IPS-18c (cell line): ENCODE results near the gene SHISA7.
"Not testable (repeated sequence)": the region's sequence is repeated elsewhere in the genome, so short reads cannot be mapped to it uniquely, and the experiment has no call there.

ENCODE experiments used
- H3K4me3 ChIP-seq: 2 replicates; pipeline ENCODE4 v1.7.0; 2013; ENCODE audit warnings: low read depth, mild to moderate bottlenecking, low read length, moderate library complexity; ENCODE audit not compliant: insufficient read depth
- H3K9me3 ChIP-seq: one replicate; pipeline ENCODE4 v1.6.1; 2013; ENCODE audit warnings: mild to moderate bottlenecking, low read length, moderate library complexity; ENCODE audit not compliant: control insufficient read depth, insufficient read depth

SHISA7 gene

DNA sequence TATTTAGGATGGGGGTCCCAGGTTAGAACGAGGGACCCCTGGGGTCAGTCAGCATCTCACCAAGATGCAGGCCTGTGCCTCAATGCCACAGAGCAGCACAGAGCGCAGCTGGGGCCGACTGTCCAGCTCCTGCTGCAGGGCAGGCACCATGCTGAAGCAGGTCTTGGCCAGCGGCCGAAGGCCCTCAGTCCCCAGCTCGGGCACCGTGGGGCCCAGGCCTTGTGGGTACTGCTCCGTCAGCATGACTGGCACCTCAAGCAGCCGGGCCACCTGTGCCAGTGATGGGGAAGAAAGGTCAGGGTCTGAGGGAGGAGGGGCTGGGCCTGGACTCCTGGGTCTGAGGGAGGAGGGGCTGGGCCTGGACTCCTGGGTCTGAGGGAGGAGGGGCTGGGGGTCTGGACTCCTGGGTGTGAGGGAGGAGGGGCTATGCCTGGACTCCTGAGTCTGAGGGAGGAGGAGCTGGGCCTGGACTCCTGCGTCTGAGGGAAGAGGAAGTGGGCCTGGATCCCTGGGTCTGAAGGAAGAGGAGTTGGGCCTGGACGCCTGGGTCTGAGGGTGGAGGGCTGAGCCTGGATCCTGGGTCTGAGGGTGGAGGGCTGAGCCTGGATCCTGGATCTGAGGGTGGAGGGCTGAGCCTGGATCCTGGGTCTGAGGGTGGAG lies 12.6 kb upstream of the SHISA7 start:
- no peak overlapping the region for H3K4me3 ChIP-seq
- H3K9me3 ChIP-seq, result no peaks in the 10 kb centered on the region

DNA sequence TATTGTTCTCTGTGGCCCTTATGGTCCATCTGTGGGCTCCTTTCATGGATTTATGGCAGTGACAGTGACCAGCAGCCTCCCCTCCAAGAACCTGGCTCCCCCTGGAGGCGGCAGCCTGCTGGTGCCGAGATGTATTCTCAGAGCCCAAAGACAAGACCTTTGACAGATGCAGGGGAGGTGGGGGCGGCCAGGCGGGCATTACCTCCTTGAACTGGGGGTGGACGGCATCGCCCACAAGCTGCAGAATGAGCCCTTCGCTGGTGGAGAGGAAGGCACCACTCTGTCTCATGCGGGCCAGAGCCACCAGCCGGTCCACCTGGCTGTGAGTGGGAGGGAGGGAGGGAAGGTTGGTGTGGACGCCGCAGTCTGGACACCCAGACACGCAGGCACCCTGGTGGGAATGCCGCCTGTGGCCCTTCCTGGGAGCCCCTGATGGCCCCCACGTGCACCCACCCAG lies 11.7 kb upstream of the SHISA7 start:
- no peaks in the 10 kb centered on the region for H3K9me3 ChIP-seq

DNA sequence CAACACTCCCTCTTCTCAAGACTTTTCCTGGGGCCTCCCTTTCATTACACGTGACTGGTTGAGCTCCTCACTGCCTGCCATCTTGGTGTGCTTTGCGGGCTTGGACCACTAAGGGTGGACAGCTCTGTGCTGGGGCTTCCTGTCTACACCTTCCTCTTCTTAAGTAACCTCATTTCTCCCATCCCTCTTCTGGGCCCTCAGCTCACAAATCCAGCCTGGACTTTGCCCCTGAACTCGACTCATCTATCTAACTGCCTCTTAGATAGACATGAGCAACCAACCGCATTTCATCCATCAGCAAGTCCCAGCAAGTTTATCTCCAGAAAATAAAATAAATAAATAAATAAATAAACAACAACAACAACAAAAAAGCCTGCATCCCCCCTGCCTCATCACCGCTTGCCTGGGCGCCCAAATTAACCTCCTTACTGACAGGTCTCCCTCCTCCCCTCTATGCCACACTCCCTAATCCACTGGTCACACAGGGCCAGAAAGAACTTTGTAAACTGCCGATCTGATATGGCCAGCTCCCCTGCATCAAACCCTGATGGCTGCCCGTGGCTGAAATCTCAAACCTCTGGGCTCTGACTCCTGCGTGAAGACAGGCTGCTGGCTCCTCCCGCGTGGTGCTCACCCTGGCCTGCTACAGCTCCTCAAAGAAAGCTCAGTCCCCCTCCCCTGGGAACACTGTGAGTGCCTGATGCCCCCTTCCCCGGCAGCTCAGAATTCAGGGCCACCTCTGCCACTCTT lies 10.6 kb upstream of the SHISA7 start:
- Histone ChIP-seq H3K4me3 (no peak overlapping the region), H3K9me3 (no peaks in the 10 kb centered on the region)

More for the DNA sequence above, 11.7 kb upstream of the SHISA7 start:
- no peak overlapping the region for H3K4me3 ChIP-seq

DNA sequence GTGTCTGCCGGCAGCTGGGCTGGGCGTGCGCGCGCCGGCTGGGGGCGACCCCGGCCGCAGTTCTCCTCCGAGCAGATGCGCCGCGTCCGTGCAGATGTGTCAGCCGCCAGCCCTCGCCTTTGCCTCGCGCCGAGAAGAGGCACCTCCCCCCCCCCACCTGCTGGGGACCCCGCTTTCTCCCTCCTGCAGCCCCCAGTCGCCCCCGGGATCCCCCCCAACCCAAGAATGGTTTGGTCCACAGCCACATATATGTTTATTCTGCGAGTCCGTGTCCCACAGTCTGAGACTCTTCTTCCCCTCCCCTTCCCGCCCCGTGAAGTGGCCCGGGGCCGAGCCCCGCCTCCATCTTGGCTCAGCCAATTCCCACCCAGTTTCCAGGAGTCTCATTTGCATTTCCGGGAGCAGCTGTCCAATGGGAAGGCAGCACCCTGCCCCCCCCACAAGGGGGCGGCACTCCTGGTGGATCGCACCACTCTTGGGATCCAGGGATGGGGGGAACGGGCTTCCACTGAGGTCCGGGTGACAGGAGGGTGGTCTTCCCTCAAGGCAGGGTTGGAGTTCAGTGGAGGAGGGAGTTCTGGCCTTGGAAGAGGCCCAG lies 9.7 kb upstream of the SHISA7 start:
- peak overlapping the region; percentile 34; the same call in 1 of the 2 replicates for H3K4me3 ChIP-seq
- H3K9me3 ChIP-seq, result no peaks in the 10 kb centered on the region

DNA sequence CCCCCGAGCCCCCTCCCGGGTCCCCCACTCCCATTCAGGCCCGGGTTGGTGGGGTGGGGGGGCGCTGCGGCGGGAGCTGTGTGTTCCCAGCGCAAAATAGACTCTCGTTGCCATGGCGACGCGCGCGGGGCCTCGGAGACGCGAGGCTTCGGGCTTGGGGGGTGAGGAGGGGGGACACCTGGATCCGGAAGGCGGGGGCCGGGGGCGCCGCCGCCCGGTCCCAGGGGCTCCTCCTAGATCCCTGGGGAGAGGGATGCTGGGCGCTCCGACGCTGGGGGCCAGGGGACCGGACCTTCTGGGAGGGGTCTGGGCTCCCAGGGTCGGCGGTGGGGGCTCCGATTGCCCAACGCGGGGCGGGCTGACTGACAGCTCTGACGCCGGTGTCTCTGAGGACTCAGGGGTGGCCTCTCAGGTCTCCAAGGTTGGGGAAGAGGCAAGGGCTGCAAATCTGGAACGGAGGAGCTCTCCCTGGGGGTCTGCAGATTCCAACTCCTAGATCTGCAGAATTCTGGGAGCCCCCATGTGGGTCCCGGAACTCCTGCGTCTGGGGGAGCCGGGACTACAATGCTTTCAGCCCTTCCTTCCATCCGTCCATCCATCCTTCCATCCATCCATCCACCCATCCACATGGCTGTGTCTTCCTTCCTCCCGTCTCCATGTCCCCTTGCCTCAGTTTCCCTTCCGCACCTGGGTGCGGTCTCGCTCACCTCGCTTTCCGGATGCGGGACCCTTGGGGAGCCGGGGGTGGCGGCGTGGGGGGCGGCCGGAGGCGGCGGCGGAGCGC lies 9.1 kb upstream of the SHISA7 start:
- no peaks in the 10 kb centered on the region for H3K9me3 ChIP-seq
- peak overlapping the region; percentile 34 for H3K4me3 ChIP-seq

DNA sequence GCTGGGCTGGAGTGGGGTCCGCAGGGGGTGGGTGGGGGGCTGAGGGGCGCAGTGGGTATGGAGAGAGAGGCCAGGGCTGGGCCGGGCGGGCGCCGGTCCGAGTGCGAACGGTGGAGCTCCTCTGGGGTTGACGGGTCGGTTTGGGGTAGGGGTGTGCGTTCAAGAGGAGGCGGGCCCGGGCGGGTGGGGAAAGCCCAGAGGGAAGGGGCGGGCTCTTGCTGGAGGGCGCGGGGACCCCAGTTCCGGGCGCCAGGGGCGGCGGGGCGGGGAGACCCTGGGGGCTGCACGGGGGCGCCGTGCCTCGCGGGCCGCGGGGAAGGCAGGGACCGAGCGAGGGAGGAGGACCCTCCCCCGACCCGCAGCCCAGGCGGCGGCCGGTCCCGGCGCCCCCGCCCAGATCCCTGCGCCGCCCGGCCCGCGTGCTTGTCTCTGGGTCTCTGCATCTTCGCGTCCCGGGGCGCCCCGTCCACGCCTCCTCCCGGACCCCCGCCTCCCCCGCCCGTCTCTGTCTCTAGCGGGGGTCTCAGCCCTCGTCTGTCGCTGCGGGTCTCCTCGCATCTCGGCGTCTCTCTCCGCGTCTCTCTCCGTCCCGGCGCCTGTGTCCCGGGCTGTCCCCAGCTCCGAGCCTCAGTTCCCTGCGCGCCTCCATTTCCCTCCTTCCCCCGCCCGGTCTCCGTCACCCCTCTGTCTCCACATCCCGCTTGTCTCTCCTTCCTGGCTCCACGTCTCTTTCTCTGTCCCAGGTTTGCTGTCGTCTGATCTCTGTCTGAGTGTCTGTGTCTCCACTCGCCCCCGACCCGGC lies 8.3 kb upstream of the SHISA7 start:
- H3K4me3 ChIP-seq, result peak overlapping the region; percentile 38
- no peaks in the 10 kb centered on the region for H3K9me3 ChIP-seq

DNA sequence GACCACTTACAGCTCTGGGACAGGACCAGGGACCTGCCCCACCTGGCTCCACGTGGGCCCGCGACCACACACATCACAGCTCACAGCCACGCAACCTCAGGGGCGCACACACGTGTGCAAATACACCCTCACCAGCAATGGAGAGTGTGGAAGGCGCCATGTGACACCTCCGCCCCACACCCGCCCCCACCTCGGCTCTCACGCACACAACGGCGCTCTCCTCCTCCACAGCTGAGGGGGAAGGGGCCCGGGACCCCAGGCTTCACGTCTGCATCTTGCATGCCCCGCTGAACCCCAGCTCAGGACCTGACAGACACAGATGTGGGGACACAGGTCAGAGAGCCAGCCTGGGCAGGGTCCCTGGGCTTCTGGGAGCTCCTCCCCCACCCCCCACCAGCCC lies 6.4 kb upstream of the SHISA7 start:
- no peaks in the 10 kb centered on the region for H3K9me3 ChIP-seq
- no peak overlapping the region for H3K4me3 ChIP-seq

DNA sequence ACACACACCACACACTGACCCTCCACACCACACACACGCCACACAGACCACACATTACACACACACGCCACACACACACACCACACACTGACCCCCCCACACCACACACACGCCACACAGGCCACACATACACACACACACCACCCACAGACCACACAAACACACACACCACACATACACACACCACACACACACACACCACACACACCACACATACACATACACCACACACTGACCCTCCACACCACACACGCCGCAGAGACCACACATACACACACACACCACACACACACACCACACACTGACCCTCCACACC lies 5.0 kb upstream of the SHISA7 start:
- not testable (repeated sequence) for H3K4me3 ChIP-seq, H3K9me3 ChIP-seq

DNA sequence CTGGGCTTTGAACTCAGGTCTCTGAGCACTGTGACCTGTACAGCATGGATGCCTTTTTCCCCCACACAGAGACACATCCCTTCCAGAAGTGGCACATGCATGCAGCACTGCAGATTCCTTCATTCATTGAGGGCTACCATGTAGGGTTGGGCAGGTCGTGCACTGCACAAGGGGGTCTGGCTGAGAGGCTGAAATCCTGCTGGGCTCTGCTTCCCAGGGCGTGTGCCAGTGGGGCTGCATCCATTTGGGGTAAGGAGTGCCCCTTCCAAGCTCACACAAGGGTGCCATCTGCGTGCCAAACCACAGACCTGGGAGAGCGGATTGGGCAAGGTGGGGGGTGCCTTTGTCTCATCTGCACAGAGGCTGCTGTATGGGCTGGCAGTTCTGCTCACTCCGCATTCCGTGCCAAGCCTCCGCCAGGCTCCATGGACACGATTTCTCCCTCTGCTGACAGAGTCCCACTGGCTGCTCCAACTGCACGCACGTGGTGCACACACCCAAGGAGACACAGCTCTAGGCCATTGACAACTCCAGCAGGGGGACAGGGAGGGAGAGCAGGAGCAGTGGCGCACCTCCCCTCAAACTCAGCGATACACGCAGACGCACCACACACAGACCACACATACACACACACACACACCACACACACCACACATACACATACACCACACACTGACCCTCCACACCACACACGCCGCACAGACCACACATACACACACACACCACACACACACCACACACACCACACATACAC lies 4.5 kb upstream of the SHISA7 start:
- Histone ChIP-seq H3K4me3 (no peak overlapping the region; the same call in 1 of the 2 replicates), H3K9me3 (no peaks in the 10 kb centered on the region)

DNA sequence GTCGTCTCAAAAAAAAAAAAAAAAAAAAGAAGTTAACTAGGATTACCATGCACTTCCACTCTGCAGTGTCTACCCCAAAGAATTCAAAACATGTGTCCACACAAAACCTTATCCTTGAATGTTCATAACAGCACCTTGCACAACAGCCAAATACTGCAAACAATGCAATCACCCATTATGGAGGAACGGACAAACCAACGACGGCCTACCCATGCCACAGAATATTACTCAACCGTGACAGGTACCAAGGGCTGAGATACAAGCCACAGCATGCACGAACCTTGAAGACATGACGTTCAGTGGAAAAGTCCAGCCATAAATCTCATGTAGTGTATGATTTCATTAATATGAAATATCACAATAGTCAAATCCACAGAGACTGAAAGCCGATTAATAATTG lies 3.0 kb upstream of the SHISA7 start:
- no peaks in the 10 kb centered on the region for H3K9me3 ChIP-seq
- no peak overlapping the region for H3K4me3 ChIP-seq

DNA sequence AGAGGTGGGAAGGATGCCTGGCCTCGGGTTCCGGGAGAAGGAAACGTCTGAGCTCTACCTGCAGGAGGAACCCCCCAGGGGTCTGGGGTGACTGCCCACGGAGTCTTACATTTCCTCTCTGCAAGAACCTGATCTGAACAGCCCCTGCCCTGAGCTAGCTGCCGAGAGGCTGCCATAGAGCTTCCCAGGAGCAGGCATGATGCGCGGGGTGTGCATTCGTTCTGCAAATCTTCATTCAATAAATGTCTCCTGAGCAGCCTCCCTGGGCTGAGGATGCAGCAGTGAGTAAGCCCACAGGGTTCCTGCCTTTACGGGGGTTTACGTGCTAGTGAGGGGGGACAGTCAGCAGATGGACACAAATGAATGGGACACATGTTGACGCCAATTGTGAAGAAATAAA lies 1.5 kb upstream of the SHISA7 start:
- H3K9me3 ChIP-seq, result no peaks in the 10 kb centered on the region
- no peak overlapping the region for H3K4me3 ChIP-seq

DNA sequence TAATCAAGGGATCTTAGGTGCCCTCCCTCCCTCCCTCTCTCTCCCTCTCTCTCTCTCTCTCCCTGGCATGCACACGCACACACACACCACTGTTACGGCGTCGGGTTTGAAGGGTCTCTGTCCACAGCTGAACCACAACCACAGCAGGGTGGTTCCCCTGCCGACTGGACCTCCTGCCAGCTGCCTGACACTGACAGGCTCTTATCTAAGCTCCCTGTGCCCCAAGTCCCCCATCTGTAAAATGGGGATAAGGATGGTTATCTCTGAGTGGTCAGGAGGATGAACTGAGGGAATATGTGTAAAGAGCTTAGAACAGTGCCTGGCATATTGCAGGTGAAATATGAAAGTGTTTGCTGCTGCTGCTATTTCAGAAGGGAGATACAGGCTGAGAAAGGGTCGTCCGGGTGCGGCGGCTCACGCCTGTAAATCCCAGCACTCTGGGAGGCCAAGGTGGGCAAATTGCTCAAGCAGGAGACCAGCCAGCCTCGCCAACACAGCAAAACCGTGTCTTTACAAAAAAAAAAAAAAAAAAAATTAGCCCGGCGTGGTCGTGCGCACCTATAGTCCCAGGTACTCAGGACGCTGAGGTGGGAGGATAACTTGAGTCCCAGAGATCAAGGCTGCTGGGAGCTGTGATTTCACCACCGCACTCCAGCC lies 852 bp upstream of the SHISA7 start:
- no peak overlapping the region for H3K4me3 ChIP-seq
- no peaks in the 10 kb centered on the region for H3K9me3 ChIP-seq

DNA sequence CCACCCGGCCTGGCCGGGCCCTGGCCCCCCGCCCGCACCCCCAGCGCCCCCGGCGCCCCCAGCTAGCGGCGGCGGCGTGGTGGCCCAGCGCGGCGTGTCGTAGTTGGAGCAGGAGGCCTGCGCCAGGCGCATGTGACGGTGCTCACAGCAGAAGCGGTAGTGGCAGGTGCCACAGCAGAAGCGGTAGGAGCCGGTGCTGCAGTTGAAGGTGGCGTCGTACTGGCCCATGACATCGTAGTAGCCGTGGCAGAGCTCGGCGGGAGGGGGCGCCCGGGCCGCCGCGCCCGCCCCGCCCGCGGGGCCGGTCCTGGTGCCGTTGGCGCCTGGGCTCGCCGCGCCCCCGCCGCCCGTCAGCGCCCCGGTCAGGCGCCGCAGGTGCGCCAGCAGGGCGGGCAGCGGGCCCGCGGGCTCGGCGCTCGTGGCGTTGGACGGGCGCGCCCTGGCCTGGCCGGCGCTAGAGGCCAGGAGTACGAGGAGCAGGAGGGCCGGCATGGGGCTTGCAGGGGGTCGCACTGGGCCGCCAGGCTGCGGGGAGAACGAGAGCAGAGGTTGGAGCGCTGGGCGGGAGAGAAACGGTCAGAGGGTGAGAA lies 633 bp downstream of the SHISA7 start:
- Histone ChIP-seq H3K9me3 (no peaks in the 10 kb centered on the region), H3K4me3 (peak overlapping the region; percentile 36)

DNA sequence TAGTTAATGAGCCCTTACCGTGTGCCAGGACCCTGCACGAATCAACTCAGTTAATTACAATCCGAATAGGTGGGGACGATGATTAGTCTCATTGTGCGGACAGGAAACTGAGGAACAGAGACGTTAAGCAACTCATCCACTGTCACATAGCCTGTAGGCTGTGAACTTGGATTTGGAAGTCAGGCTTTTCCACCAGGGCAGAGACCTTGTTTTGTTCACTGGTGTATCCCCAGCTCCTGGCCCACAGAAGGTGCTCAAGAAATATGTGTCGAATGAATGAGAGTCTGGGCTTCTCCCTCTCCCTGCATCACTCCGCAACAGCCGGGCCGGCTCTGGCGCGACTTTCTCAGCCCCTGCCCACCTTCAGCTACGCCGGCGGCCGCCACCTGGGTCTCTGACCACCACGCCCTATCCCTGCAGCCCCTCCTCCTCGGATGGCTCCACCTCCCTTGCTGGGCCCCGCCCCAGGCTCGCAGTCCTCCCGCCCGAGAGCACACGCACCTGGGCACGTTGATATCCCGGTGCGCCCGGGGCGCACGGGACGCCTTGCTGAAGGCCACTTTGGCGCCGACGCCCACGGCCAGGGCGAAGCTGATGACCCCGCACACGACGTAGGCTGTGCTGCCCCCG lies 1.3 kb downstream of the SHISA7 start:
- H3K9me3 ChIP-seq, result no peaks in the 10 kb centered on the region
- H3K4me3 ChIP-seq, result peak overlapping the region; percentile 72

DNA sequence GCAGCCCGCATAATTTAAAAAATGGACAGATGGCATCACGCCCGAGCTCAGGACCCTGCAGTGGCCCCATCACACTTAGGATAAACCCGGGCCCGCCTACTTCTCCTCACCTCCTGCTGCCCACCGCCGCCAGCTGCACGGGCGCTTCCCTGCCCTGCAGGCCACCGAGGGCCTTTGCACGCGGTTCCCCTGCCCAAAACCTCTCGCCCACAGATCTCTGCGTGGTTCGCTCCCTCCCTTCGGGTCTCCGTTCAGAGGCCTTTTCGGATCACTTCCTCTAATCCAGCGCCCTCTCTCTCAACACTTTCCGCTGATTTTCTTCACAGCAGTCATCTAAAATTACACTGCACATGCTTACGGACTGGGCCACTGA lies 1.8 kb downstream of the SHISA7 start:
- Histone ChIP-seq H3K9me3 (no peaks in the 10 kb centered on the region), H3K4me3 (peak overlapping the region; percentile 72)
